BE2C (cell line): ENCODE results near the gene CLPSL2.
A peak's percentile ranks its signal among the peaks of the same experiment; 100 is the strongest.

Experiments used
- DNase-seq: peaks from one replicate; pipeline ENCODE4 v3.0.0-alpha.2; 2020
- H3K27me3 ChIP-seq: fragments of 250-450 bp; sonication (Bioruptor Pico); 2 replicates; pipeline ENCODE4 v1.5.1; 2020; ENCODE audit warnings: mild to moderate bottlenecking
- H3K36me3 ChIP-seq: fragments of 250-450 bp; sonication (Bioruptor Pico); 2 replicates; pipeline ENCODE4 v1.5.1; 2020; ENCODE audit warnings: mild to moderate bottlenecking
- H3K4me1 ChIP-seq: fragments of 250-450 bp; sonication (Bioruptor Pico); 2 replicates; pipeline ENCODE4 v1.5.1; 2020
- H3K4me3 ChIP-seq: 2 replicates; pipeline ENCODE4 v1.5.1; 2011; ENCODE audit warnings: low read depth, low read length
- H3K9me3 ChIP-seq: fragments of 250-450 bp; sonication (Bioruptor Pico); 2 replicates; pipeline ENCODE4 v1.5.1; 2020
- CTCF ChIP-seq: IDR thresholded peaks from 2 replicates; pipeline ENCODE4 v1.5.1; 2012; ENCODE audit warnings: mild to moderate bottlenecking, low read depth, low read length

The CLPSL2 gene

GRCh38 chr6:35808688-35809087 is 32.3 kb downstream of the CLPSL2 start:
- 0 out of 2 replicates have a peak, but pooled peaks cover 4% of the 10 kb centered on the region for H3K4me1 ChIP-seq
- H3K4me3 ChIP-seq, result no peak overlapping the region
- DNase-seq, result peak; percentile 49
- H3K9me3 ChIP-seq, result no peaks in the 10 kb centered on the region
- H3K27me3 ChIP-seq, result no peaks in the 10 kb centered on the region
- TF ChIP-seq CTCF, result no peak
- no peaks in the 10 kb centered on the region for H3K36me3 ChIP-seq

GRCh38 chr6:35809809-35810208 is 33.4 kb downstream of the CLPSL2 start:
- Histone ChIP-seq H3K9me3 (no peaks in the 10 kb centered on the region), H3K27me3 (no peaks in the 10 kb centered on the region), H3K4me1 (0 out of 2 replicates have a peak, but pooled peaks cover 4% of the 10 kb centered on the region), H3K36me3 (no peaks in the 10 kb centered on the region), H3K4me3 (no peak overlapping the region)
- DNase-seq, result no peak
- TF ChIP-seq CTCF, result no peak

GRCh38 chr6:35810971-35811698 is 34.7 kb downstream of the CLPSL2 start:
- no peaks in the 10 kb centered on the region for H3K36me3 ChIP-seq
- H3K27me3 ChIP-seq, result no peaks in the 10 kb centered on the region
- no peak overlapping the region for H3K4me3 ChIP-seq
- 0 out of 2 replicates have a peak, but pooled peaks cover 4% of the 10 kb centered on the region for H3K4me1 ChIP-seq
- DNase-seq, result no peak
- no peaks in the 10 kb centered on the region for H3K9me3 ChIP-seq
- no peak for TF ChIP-seq CTCF

GRCh38 chr6:35811699-35811995 is 35.2 kb downstream of the CLPSL2 start:
- Histone ChIP-seq H3K4me1 (0 out of 2 replicates have a peak, but pooled peaks cover 4% of the 10 kb centered on the region), H3K4me3 (no peak overlapping the region), H3K9me3 (no peaks in the 10 kb centered on the region), H3K27me3 (no peaks in the 10 kb centered on the region), H3K36me3 (no peaks in the 10 kb centered on the region)
- DNase-seq, result no peak
- no peak for TF ChIP-seq CTCF

GRCh38 chr6:35817515-35817914 is 41.1 kb downstream of the CLPSL2 start:
- DNase-seq, result no peak
- no peak for TF ChIP-seq CTCF
- Histone ChIP-seq H3K36me3 (no peaks in the 10 kb centered on the region), H3K4me1 (no peaks in the 10 kb centered on the region), H3K27me3 (no peaks in the 10 kb centered on the region), H3K4me3 (no peak overlapping the region), H3K9me3 (no peaks in the 10 kb centered on the region)

GRCh38 chr6:35823601-35824000 is 47.2 kb downstream of the CLPSL2 start:
- no peak for DNase-seq

More at GRCh38 chr6:35823601-35824000, 47.2 kb downstream of the CLPSL2 start:
- no peaks in the 10 kb centered on the region for H3K36me3 ChIP-seq
- H3K9me3 ChIP-seq, result no peaks in the 10 kb centered on the region; the same call in 1 of the 2 replicates
- H3K4me1 ChIP-seq, result no peaks in the 10 kb centered on the region
- no peak for TF ChIP-seq CTCF
- H3K27me3 ChIP-seq, result no peaks in the 10 kb centered on the region
- H3K4me3 ChIP-seq, result no peak overlapping the region
